Testis (tissue), 2 donors: ENCODE results near the gene ABCC12.

Experiments
- POLR2A ChIP-seq: fragments of 450-650 bp; IDR thresholded peaks from one replicate; pipeline ENCODE4 v1.6.1; 2017; ENCODE audit warnings: antibody characterized with exemption, mild to moderate bottlenecking, moderate library complexity
- TF ChIP-seq, protein P1 (sequence below), 3 experiments: fragments of 450-650 bp in 2 of 3; fragments of 200-600 bp in 1 of 3; sonication (generic) in 1 of 3; IDR thresholded peaks; one replicate each; pipeline ENCODE4 v1.5.1; 2016 to 2019; ENCODE audit warnings: antibody characterized with exemption in 3 of 3, mild to moderate bottlenecking in 2 of 3, moderate library complexity in 1 of 3

DNA sequence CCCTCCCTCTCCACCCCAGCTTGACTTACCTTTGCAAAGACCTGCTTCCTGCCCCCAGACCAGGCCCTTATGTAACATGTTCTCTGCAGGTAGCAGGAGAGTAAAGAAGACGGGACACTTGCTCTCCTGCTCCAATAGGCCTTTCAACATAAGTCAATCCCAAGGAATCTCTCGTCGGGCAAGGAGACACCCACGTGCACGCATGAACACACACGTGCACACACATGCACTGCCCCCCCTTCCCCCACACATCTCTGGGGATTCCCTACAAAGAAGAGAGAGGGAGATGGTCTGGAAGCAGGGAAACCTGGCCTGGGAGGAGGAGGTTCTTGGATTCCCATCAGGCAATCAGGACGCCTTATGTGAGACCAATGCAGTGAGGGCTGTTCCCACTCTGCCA is 41.4 kb downstream of the ABCC12 start:
- TF ChIP-seq, protein P1, sequence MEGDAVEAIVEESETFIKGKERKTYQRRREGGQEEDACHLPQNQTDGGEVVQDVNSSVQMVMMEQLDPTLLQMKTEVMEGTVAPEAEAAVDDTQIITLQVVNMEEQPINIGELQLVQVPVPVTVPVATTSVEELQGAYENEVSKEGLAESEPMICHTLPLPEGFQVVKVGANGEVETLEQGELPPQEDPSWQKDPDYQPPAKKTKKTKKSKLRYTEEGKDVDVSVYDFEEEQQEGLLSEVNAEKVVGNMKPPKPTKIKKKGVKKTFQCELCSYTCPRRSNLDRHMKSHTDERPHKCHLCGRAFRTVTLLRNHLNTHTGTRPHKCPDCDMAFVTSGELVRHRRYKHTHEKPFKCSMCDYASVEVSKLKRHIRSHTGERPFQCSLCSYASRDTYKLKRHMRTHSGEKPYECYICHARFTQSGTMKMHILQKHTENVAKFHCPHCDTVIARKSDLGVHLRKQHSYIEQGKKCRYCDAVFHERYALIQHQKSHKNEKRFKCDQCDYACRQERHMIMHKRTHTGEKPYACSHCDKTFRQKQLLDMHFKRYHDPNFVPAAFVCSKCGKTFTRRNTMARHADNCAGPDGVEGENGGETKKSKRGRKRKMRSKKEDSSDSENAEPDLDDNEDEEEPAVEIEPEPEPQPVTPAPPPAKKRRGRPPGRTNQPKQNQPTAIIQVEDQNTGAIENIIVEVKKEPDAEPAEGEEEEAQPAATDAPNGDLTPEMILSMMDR (IDR thresholded peaks at IDR 0.05) = no peak
- no peak for TF ChIP-seq POLR2A
